OCI-LY1 (cell line): ENCODE data around the gene TOX2.

Experiments
- H2AFZ ChIP-seq: fragments of 200-600 bp; sonication (generic), shearing (Covaris generic); 2 replicates; pipeline ENCODE4 v1.6.0; 2014; ENCODE audit warnings: antibody characterized with exemption, mild to moderate bottlenecking, low read length
- H3F3A ChIP-seq: fragments of 200-600 bp; sonication (generic), shearing (Covaris generic); 2 replicates; pipeline ENCODE4 v1.6.0; 2014; ENCODE audit warnings: mild to moderate bottlenecking, antibody characterized with exemption, low read length, moderate library complexity; ENCODE audit not compliant: insufficient read depth
- H3K27ac ChIP-seq: fragments of 200-600 bp; sonication (generic); 2 replicates; pipeline ENCODE4 v1.5.1; 2014; ENCODE audit warnings: low read length, mixed run types, mild to moderate bottlenecking, low read depth; ENCODE audit not compliant: poor library complexity, severe bottlenecking
- H3K27me3 ChIP-seq: fragments of 200-600 bp; sonication (generic); 2 replicates; pipeline ENCODE4 v1.6.0; 2014; ENCODE audit warnings: antibody characterized with exemption, mild to moderate bottlenecking, low read length, moderate library complexity; ENCODE audit not compliant: insufficient read depth
- H3K36me3 ChIP-seq: fragments of 200-600 bp; sonication (generic); 2 replicates; pipeline ENCODE4 v1.6.1; 2014; ENCODE audit warnings: mild to moderate bottlenecking, antibody characterized with exemption, low read length, moderate library complexity, mixed read lengths; ENCODE audit not compliant: insufficient read depth
- H3K4me1 ChIP-seq: fragments of 200-600 bp; sonication (generic); 2 replicates; pipeline ENCODE4 v1.5.1; 2014; ENCODE audit warnings: mild to moderate bottlenecking, low read length, moderate library complexity; ENCODE audit not compliant: insufficient read depth, severe bottlenecking
- H3K4me2 ChIP-seq: fragments of 200-600 bp; sonication (generic), shearing (Covaris generic); 2 replicates; pipeline ENCODE4 v1.6.1; 2014; ENCODE audit warnings: low read length
- H3K4me3 ChIP-seq: fragments of 200-600 bp; sonication (generic); 2 replicates; pipeline ENCODE4 v1.5.1; 2014; ENCODE audit warnings: low read length, low read depth, mild to moderate bottlenecking, mixed read lengths; ENCODE audit not compliant: poor library complexity, severe bottlenecking
- H3K79me2 ChIP-seq: fragments of 200-600 bp; shearing (Covaris generic); 2 replicates; pipeline ENCODE4 v1.6.1; 2016; ENCODE audit warnings: mixed run types, low read length, mixed read lengths; ENCODE audit not compliant: insufficient read depth
- H3K9ac ChIP-seq: fragments of 200-600 bp; sonication (generic), shearing (Covaris generic); 2 replicates; pipeline ENCODE4 v1.6.1; 2014; ENCODE audit warnings: mild to moderate bottlenecking, low read length, mixed read lengths
- H3K9me2 ChIP-seq: fragments of 200-600 bp; sonication (generic), shearing (Covaris generic); 2 replicates; pipeline ENCODE4 v1.6.1; 2014; ENCODE audit warnings: low read depth, mild to moderate bottlenecking, low read length, mixed read lengths
- H3K9me3 ChIP-seq: fragments of 200-600 bp; shearing (Covaris generic); 2 replicates; pipeline ENCODE4 v1.6.1; 2014; ENCODE audit warnings: low read length, mixed read lengths
- H4K20me1 ChIP-seq: fragments of 200-600 bp; sonication (generic), shearing (Covaris generic); 2 replicates; pipeline ENCODE4 v1.6.0; 2016; ENCODE audit warnings: mild to moderate bottlenecking, low read length; ENCODE audit not compliant: insufficient read depth
- EZH2 ChIP-seq: fragments of 200-600 bp; sonication (generic), shearing (Covaris generic); IDR thresholded peaks from 2 replicates; pipeline ENCODE4 v1.8.0; 2017; ENCODE audit warnings: borderline replicate concordance, mixed run types, mild to moderate bottlenecking, antibody characterized with exemption, low read length, moderate library complexity, mixed read lengths
- TF ChIP-seq, protein P1 (sequence below): fragments of 200-600 bp; sonication (generic), shearing (Covaris generic); IDR thresholded peaks from 2 replicates; pipeline ENCODE4 v1.5.1; 2017; ENCODE audit warnings: mild to moderate bottlenecking, antibody characterized with exemption, low read length, moderate library complexity, mixed read lengths

The TOX2 gene

DNA sequence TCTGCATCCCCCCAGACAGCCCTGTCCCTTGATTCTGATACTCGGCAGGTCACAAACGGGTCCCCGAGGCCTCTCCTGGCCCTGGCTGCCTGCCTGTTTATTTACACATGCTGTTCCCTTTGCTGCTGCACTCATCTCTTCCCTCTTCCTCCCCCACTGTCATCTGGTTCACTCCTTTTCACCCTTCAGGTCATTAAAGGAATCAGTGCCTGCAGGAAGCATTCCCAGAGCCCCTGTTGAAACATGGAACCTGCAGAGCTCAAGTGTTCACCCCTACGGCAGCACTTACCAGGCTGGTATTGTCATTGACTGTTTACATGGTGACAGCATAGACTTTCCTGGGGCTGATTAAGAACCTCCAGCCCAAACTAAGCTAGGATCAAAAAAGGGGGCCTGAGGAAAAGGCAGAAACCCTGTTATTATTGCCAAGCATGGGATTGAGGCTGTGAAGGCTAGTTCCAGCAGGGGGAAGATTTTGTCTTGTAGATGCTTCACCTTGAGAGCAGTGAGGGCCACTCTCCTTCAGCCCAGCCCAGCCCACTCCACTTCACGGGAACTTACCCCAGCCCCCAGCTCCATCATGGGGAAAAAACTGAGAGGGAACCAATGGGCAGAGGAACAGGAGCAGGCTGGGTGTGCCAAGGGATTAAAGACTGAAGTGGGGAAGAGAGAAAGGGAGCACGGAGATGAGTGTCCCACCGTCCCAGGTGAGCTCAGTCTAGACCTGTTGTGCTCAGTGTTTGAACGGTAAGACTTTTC lies 199.1 kb downstream of the TOX2 start:
- Histone ChIP-seq H3K27ac (no peak overlapping the region), H3K9ac (no peak overlapping the region)
- TF ChIP-seq, protein P1, sequence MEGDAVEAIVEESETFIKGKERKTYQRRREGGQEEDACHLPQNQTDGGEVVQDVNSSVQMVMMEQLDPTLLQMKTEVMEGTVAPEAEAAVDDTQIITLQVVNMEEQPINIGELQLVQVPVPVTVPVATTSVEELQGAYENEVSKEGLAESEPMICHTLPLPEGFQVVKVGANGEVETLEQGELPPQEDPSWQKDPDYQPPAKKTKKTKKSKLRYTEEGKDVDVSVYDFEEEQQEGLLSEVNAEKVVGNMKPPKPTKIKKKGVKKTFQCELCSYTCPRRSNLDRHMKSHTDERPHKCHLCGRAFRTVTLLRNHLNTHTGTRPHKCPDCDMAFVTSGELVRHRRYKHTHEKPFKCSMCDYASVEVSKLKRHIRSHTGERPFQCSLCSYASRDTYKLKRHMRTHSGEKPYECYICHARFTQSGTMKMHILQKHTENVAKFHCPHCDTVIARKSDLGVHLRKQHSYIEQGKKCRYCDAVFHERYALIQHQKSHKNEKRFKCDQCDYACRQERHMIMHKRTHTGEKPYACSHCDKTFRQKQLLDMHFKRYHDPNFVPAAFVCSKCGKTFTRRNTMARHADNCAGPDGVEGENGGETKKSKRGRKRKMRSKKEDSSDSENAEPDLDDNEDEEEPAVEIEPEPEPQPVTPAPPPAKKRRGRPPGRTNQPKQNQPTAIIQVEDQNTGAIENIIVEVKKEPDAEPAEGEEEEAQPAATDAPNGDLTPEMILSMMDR = no peak
- no peak for TF ChIP-seq EZH2

DNA sequence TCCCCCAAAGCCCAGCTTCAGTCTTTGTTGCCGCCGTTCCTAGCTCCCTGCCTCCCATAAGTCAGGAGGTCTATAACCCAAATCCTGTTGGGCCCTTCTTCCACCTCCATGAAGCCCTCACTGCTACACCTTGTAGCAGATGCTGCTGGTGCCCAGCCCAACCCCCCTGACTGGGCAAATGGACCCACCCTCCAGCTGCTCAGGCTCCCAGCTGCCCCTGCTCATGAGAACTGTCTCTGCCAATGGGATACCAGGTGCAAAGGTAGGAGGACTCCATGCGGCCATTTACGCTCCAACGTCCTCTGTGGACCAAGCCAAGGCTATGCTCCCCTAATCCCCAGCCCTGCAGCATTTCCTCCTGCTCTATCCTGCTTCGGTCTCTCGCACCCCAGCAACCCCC lies 200.5 kb downstream of the TOX2 start:
- no peak overlapping the region for H3K4me3 ChIP-seq

More for the DNA sequence above, 199.1 kb downstream of the TOX2 start:
- Histone ChIP-seq H4K20me1 (no peaks in the 10 kb centered on the region), H3K4me2 (no peak overlapping the region), H3K4me1 (no peaks in the 10 kb centered on the region), H3K9me3 (no peaks in the 10 kb centered on the region), H3K27me3 (peaks cover 9% of the 10 kb centered on the region; the same call in 1 of the 2 replicates), H3K4me3 (no peak overlapping the region), H3K36me3 (no peaks in the 10 kb centered on the region), H3F3A (no peaks in the 10 kb centered on the region), H3K79me2 (no peaks in the 10 kb centered on the region), H3K9me2 (no peaks in the 10 kb centered on the region), H2AFZ (no peak overlapping the region)

DNA sequence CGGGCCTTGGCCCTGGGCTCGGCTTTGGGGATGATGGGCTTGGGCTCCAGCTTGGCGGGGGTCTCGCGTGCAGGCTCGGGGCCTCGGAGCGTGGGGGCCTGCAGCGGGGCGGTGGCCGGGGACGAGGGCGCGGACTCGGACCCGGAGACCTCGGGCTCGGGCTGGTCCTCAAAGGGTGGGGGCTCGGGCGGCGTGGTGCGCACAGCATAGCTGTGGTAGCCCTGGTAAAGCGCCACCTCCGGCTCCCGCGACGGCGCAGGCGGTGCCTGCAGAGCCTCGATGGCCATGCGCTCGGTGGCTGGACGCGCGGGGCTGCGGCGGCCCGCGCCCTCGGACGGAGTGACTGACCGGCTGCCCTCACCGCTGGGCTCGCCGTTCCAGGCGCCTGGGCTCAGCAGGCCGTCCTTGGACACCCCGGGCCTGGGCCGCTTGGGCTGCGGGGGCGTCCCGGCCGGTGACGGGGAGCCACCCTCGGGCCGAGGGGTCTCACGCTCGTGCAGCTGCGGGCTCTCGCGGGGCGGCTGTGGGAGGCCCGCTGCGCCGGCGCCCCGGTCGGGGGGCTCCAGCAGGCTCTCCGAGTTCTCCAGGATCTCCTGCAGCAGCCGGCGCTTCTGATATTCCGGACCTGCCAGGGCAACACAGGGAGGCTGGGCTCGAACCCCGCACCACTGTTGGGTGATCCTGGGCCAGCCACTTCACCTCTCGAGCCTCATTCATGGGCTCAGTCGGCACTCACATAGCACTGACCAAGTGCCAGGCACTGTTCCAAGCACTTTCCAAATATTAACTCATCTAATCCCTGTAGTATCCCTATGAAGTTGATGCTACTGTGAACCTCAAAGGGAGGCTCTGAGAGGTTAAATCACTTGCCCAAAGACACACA lies 201.4 kb downstream of the TOX2 start:
- no peak overlapping the region for H3K4me2 ChIP-seq
- TF ChIP-seq, protein P1 = no peak
- no peak for TF ChIP-seq EZH2
- H3K4me1 ChIP-seq = no peaks in the 10 kb centered on the region
- H2AFZ ChIP-seq = no peak overlapping the region
- H3K27me3 ChIP-seq = 0 out of 2 replicates have a peak, but pooled peaks cover 9% of the 10 kb centered on the region
- no peak overlapping the region for H3K4me3 ChIP-seq
- no peaks in the 10 kb centered on the region for H3K36me3 ChIP-seq
- H3K9me3 ChIP-seq = no peaks in the 10 kb centered on the region
- H3K27ac ChIP-seq = no peak overlapping the region
- no peaks in the 10 kb centered on the region for H3K79me2 ChIP-seq
- H3K9me2 ChIP-seq = no peaks in the 10 kb centered on the region
- no peak overlapping the region for H3K9ac ChIP-seq
- H3F3A ChIP-seq = no peaks in the 10 kb centered on the region
- H4K20me1 ChIP-seq = no peaks in the 10 kb centered on the region

More for the DNA sequence above, 200.5 kb downstream of the TOX2 start:
- Histone ChIP-seq H3K27ac (no peak overlapping the region), H3K79me2 (no peaks in the 10 kb centered on the region), H3K4me2 (no peak overlapping the region), H3K27me3 (0 out of 2 replicates have a peak, but pooled peaks cover 9% of the 10 kb centered on the region), H3K9me3 (no peaks in the 10 kb centered on the region), H3K4me1 (no peaks in the 10 kb centered on the region), H3K36me3 (no peaks in the 10 kb centered on the region), H4K20me1 (no peaks in the 10 kb centered on the region), H2AFZ (no peak overlapping the region), H3K9me2 (no peaks in the 10 kb centered on the region), H3F3A (no peaks in the 10 kb centered on the region), H3K9ac (no peak overlapping the region)
- TF ChIP-seq EZH2 = no peak
- TF ChIP-seq, protein P1 = no peak
